Measurements from ENCODE around the gene S100Z.
"Not testable (repeated sequence)": the region's sequence is repeated elsewhere in the genome, so short reads cannot be mapped to it uniquely, and the experiment has no call there.

The S100Z gene

DNA sequence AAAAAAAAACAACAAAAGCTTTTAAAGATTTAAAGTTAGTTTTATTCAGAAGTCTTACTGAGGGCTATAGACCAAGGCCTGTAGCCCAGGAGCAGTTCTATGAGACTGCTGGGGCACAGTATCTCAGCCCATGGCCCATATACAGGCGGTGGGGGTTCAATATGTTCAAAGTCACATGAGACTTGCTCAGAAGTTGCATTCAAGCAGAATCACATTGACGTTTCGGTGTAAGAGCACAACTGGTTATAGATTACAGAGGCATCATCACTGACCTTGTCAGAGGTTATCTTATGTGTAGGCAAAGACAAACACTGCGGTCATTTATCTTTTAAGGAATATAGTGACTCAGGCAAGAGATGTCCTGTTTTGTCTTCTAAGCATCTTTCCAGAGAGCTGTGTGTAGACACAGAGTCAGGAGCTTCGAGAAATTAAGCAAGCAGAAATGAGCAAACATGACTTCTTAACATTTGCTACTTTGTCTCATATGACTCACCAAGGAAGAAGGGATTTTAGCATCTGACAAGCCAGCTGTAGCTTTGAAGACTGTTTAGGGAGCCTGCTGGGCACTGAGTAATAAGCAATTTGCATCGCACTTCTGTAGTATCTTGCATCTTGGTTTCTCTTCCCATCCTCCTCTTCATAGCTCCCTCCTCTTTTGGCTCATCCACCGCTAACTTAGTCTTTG lies 43.9 kb upstream of the S100Z start:
- no peak for DNase-seq
- TF ChIP-seq, protein P1, sequence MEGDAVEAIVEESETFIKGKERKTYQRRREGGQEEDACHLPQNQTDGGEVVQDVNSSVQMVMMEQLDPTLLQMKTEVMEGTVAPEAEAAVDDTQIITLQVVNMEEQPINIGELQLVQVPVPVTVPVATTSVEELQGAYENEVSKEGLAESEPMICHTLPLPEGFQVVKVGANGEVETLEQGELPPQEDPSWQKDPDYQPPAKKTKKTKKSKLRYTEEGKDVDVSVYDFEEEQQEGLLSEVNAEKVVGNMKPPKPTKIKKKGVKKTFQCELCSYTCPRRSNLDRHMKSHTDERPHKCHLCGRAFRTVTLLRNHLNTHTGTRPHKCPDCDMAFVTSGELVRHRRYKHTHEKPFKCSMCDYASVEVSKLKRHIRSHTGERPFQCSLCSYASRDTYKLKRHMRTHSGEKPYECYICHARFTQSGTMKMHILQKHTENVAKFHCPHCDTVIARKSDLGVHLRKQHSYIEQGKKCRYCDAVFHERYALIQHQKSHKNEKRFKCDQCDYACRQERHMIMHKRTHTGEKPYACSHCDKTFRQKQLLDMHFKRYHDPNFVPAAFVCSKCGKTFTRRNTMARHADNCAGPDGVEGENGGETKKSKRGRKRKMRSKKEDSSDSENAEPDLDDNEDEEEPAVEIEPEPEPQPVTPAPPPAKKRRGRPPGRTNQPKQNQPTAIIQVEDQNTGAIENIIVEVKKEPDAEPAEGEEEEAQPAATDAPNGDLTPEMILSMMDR (IDR thresholded peaks at IDR 0.05; ENCODE audit: low read depth, low read length): no peak
- H3K36me3 ChIP-seq: no peaks in the 10 kb centered on the region
- H3K4me3 ChIP-seq (ENCODE audit: low read depth, low read length): no peak overlapping the region
- no peaks in the 10 kb centered on the region for H3K4me1 ChIP-seq
- no peaks in the 10 kb centered on the region for H3K9me3 ChIP-seq
- no peaks in the 10 kb centered on the region for H3K27me3 ChIP-seq

DNA sequence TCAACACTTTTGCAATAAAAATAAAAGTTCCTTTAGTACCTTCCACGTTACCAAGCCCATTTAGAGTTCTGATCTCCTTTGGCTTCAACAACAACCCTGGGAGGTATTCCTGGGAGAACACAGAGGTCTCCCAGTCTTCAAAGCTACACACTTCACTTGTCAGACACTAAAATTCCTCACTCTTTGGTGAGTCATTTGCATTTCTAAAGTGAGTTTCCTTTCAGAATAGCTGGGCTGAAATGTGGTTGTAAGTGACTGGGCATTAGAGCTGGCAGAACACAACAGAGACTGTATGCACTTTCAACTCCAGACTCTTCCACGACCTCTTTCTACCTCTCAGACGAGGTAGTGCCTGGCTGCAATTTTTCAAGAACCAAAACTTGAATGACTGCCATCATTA lies 42.5 kb upstream of the S100Z start:
- H3K4me1 ChIP-seq: no peaks in the 10 kb centered on the region
- H3K4me3 ChIP-seq (ENCODE audit: low read depth, low read length): no peak overlapping the region
- TF ChIP-seq, protein P1 (IDR thresholded peaks at IDR 0.05; ENCODE audit: low read depth, low read length): no peak
- no peak for DNase-seq
- H3K27me3 ChIP-seq: no peaks in the 10 kb centered on the region
- no peaks in the 10 kb centered on the region for H3K9me3 ChIP-seq
- no peaks in the 10 kb centered on the region for H3K36me3 ChIP-seq

DNA sequence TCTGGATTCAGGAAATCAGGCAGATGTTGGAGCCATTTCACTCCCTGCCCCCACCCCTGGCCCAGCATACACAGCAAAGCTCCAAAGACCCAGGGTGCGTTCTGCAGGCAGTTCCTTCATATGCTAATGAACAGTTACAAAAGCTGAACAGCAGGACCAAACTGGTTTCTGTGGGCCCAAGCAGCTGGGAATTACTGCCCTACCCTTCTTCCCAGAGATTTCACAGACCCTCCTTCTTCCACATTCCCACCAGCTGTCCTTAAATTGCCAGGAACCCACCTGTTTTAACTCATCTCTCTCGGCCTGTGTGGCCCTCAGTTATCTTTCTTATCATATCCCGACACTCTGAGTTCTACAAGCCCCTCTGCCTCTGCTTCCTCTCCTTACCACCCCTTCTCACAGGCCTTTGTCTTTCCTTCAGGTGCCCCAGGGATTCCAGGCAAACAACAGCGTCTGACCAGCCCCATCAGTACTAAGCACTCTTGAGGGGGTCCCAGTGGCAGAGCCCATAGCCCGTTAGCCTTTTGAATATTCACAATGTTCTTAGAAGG lies 41.6 kb upstream of the S100Z start:
- Histone ChIP-seq H3K36me3 (no peaks in the 10 kb centered on the region), H3K4me1 (no peaks in the 10 kb centered on the region), H3K4me3 (ENCODE audit: low read depth, low read length) (no peak overlapping the region), H3K27me3 (no peaks in the 10 kb centered on the region), H3K9me3 (no peaks in the 10 kb centered on the region)
- TF ChIP-seq, protein P1 (IDR thresholded peaks at IDR 0.05; ENCODE audit: low read depth, low read length): no peak
- DNase-seq: no peak

DNA sequence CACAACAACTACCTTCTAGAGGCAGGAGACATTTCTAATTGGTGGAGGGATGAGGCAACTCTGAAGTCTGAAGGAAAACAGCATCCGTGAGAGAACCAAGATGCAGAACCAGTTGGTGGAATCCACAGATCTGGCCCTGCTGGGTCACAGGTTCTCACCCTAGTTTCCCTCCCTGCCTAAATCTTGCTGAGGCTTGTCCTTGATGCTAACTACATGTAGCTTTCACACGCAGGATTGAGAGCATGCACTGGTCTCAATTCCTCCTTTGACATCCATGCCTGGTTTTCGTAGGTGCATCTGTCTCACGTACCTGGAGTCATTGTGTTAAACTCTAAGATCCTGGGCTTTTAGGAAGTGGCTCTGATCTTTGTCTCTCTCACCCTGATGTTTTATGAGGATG lies 40.7 kb upstream of the S100Z start:
- no peaks in the 10 kb centered on the region for H3K27me3 ChIP-seq
- no peaks in the 10 kb centered on the region for H3K9me3 ChIP-seq
- no peak for DNase-seq
- H3K36me3 ChIP-seq: no peaks in the 10 kb centered on the region
- TF ChIP-seq, protein P1 (IDR thresholded peaks at IDR 0.05; ENCODE audit: low read depth, low read length): no peak
- H3K4me3 ChIP-seq (ENCODE audit: low read depth, low read length): no peak overlapping the region
- no peaks in the 10 kb centered on the region for H3K4me1 ChIP-seq

DNA sequence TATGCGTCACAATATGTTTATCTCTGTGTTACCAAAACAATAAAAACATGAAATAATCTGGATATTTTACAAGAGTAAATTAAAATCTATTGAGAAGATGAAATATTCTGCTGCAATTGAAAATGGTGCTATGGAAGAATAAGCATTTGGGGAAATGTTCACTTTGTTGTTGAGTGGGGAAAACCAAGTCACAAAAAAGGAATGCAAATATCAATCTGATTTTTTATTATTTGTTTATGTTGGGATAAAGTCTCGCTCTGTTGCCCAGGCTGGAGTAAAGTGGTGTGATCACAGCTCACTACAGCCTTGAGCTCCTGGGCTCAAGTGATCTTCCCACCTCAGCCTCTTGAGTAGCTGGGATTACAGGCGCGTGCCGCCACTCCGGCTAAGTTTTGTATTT lies 39.6 kb upstream of the S100Z start:
- H3K4me3 ChIP-seq (ENCODE audit: low read depth, low read length): no peak overlapping the region
- no peaks in the 10 kb centered on the region for H3K4me1 ChIP-seq
- no peak for DNase-seq
- no peaks in the 10 kb centered on the region for H3K9me3 ChIP-seq
- no peaks in the 10 kb centered on the region for H3K27me3 ChIP-seq
- TF ChIP-seq, protein P1 (IDR thresholded peaks at IDR 0.05; ENCODE audit: low read depth, low read length): no peak
- H3K36me3 ChIP-seq: no peaks in the 10 kb centered on the region

DNA sequence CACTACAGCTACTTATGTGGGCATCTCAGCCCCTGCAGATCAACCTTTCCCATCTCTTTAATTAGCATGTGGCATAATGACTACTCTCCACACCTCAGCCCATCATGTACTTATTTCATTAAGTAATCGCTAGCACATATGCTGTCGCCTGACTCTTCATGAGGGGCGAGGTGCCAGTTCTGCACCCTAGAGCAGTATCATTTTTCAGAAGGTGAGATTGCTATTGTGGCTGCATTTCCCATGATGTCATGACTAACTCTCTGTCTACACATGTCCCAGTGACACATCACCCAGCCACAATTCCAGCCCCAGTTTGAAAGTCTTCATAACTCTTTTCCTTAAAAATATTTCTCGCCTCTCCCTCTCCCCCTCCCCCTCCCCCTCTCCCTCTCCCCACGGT lies 38.6 kb upstream of the S100Z start:
- Histone ChIP-seq H3K4me3 (ENCODE audit: low read depth, low read length) (no peak overlapping the region), H3K9me3 (no peaks in the 10 kb centered on the region), H3K36me3 (no peaks in the 10 kb centered on the region), H3K4me1 (no peaks in the 10 kb centered on the region), H3K27me3 (no peaks in the 10 kb centered on the region)
- no peak for DNase-seq
- TF ChIP-seq, protein P1 (IDR thresholded peaks at IDR 0.05; ENCODE audit: low read depth, low read length): no peak

DNA sequence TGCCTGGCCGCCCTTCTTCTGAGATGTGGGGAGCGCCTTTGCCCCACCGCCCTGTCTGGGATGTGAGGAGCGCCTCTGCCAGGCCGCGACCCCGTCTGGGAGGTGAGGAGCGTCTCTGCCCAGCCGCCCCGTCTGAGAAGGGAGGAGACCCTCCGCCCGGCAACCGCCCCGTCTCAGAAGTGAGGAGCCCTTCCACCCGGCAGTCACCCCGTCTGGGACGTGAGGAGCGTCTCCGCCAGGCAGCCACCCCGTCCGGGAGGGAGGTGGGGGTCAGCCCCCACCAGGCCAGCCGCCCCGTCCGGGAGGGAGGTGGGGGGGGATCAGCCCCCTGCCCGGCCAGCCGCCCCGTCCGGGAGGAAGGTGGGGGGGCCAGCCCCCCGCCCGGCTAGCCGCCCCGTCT lies 37.6 kb upstream of the S100Z start:
- not testable (repeated sequence) for H3K4me1 ChIP-seq; H3K36me3 ChIP-seq; DNase-seq; H3K9me3 ChIP-seq; H3K27me3 ChIP-seq; H3K4me3 ChIP-seq (ENCODE audit: low read depth, low read length)

All from BE2C (cell line).